HG02763 (cell line): ENCODE measurements around the gene DNPEP.

Experiments
- ATAC-seq: cut with Tn5 transposase; IDR thresholded peaks from one replicate; pipeline ENCODE4 v1.9.1; 2021; ENCODE audit warnings: mild to moderate bottlenecking, moderate library complexity; ENCODE audit not compliant: unreplicated experiment

The DNPEP gene

DNA sequence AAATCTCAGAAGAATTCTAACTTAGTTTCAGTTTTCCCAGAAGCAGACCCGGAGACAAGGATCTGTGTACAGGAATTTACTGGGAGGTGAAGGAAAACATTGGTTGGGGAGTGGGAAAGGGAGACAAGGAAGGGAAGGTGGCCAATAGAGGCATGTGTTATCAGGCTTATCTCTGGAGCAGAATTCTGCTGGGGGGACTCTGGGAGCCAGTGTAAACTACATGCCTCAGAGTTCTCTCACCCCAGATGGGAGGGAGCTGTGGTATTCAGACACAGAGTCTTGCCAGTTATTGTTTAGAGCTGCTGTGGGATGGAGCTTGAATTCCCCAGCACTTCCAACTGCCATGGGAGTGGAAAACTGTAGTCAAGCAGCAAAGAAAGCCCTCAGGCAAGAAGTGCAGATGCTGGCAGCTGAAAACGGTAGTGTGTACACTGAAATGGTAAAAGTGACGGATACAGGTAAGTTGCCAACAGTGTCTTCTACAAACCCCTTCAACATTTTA is 19.0 kb downstream of the DNPEP start:
- ATAC-seq = no peak

DNA sequence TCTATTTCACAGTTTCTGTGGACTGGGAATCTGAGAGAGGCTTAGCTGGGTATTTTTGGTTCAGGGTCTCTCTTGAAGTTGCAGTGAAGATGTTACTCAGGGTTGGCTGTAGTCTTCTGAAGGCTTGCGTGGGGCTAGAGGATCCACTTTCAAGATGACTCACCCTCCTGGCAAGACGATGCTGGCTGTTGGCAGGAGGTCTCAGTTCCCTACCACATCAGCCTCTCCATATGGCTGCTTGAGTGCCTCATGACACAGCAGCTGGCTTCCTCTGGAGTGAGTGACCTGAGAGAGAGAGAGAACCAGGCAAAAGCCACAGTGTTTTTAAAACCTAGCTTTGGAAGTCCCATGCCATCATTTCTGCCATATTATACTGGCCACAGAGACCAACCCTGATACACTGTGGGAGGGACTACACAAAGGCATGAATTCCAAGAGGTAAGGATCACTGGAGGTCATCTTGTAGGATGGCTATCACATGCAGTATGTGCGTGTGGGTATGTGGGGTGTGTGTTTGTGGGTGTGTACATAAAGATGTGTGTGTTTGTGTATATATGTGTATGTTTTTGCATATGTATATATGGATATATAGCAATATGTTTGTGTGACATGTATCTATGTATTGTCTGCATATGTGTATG is 25.1 kb downstream of the DNPEP start:
- no peak for ATAC-seq

DNA sequence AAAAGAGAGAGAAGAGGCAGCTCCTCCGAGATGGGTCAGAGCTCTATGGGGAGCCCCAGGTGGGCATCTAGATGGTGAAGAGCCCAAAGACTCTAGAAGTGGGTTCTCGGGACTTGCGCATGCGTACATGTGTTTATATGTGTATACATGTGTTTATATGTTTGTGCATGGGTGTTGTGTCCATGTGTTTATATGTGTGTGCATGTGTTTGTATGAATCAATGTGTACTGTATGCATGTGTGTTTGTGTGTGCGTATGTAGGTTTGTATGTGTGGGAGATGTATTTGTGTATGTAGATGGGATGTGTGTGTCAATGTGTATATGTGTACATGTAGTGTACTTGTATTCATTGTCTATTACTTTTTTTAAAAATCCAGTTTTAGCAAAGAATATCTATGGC is 25.6 kb downstream of the DNPEP start:
- no peak for ATAC-seq

DNA sequence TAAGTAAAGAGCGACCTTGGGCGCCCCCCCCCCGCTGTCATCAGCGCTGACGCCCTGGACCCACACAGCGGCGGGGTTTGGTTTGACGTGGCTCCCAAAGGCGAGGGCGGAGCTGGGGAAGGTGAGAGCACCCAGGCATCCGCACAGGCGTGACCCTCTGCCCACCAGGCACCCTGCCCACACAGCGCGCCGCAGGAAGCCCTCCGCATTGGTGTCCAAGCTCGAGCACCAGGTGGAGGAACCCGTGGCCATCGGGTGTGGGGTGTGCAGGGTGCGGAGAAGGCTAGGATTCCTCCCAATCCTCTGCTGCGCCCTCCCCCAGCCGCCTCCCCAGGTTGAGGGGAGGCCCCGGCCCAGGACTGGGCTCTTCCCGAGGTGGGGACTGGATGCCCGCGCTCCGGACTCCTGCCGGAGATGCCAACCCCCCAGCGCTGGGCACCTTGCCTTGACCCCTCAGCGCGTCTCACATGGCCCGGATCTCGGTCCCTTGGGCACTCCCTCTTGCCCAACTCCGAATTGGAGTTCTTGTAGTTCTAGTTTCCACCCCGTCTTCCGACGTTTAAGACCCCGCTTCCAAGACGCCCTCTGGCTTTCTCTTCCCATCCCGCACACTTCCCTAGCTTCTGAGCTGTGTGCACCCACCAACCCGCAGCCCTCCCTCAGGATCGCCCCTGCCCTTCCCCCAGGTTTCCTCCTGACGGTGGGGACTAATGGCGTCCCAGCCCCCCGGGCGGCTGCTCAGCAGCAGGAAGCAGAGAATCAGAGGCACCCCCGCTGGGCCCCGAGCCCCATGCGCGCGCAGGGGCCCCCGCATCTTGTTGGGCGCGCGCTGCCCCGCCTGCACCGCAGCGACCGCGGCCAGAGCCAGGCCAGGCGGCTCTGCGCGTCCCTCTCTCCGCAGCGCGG is 29.3 kb downstream of the DNPEP start:
- no peak for ATAC-seq

DNA sequence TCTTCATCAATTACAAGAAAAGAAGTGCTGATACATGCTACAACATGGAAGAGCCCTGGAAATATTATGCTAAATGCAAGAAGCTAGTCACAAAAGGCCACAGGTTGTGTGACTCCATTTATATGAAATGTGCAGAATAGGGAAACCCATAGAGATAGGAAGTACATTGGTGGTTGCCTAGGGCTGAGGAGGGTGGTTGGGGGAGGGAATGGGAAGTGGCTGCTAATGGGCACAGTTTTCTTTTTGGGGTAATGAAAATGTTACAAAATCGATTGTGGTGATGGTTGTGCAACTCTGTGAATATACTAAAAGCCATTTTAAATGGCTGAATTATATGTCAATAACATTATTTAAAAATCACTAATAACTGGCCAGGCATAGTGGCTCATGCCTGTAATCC is 30.9 kb downstream of the DNPEP start:
- no peak for ATAC-seq

DNA sequence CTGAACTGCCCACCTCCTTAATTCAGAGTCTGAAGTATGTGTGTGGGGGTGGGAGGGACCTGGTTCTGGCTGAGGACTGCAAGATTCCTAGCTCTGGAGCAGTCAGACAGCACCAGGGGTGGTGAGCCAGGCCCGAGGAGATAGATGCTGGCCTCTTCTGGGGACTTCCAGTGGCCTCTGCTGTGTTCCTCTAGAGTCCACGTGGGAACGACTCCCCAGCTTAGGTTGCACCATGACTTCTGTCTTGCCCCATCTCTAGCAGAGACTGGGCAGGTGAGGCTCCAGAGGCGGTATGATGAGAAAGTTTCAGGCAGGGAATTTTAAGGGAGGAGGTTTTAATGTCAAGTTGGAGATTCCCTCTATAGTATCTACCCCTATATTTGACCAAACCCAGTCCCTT is 33.1 kb downstream of the DNPEP start:
- ATAC-seq = no peak

DNA sequence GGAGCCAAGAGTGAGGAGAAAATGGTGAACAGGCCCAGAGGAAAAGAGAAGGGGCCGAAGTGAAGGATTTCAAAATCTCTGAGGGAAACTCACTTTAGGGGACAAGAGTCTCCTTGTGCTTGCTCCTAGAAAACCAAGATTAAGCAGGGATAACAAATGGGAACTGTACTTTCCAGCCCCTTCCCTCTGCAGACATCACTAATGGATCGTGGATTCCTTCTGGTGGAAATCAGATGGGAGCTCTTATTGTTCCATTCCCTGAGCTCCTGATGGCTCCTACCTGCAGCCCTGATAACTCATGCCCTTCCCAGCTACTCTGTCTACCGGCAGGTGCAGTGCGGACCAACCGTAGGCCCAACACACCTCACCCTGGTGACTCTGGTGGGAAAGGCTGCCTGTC is 34.6 kb downstream of the DNPEP start:
- ATAC-seq = no peak

DNA sequence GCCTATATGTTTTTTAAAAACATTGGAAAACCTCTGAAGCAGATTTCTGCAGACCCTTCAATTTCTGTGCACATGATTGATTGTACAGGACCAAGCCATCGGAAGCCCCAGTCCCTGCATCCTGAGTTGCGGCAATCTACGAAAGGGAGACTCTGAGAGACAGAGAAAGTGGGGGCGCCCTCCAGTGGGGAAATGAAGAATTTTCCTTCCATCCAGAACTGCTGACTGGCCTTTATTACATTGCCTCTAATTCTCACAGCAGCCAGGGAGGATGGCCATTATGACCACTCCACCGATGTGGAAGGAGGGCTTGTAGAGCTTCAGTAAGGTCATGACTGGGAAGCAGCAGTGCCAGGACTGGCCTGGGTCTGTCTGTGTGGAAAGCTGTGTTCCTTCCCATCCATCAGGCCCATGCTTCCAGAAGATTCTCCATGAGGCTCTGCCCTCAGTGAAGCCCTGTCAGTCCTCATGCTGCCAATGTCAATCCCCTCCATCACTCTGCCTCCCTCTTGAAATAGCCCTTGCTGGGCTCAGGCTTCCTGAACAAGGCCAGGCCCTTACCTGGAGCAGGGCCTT is 35.2 kb downstream of the DNPEP start:
- no peak for ATAC-seq

DNA sequence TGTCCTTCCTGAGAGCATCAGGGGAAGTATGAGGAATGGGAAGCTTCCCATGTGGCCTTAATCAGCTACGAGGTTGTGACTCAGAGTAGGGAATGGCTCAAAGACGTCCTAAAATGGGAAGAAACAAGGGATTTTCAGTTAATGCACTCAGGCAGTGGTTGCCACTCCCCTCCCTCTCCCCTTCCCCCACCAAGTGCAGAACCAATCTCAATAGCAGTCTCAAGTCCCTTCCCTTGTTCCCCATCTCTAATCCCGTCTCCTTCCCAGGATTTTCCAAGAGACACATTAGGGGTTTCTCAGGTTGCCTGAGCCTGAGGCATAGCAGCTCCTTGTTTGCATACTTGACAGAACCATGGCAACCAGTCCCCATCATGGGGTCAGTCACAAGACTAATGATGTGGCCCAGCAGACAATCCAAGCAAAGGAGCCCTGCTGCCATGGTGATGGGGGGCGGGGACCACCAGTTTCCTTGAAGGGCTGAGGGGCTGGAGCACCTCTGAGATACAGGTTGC is 36.9 kb downstream of the DNPEP start:
- no peak for ATAC-seq

DNA sequence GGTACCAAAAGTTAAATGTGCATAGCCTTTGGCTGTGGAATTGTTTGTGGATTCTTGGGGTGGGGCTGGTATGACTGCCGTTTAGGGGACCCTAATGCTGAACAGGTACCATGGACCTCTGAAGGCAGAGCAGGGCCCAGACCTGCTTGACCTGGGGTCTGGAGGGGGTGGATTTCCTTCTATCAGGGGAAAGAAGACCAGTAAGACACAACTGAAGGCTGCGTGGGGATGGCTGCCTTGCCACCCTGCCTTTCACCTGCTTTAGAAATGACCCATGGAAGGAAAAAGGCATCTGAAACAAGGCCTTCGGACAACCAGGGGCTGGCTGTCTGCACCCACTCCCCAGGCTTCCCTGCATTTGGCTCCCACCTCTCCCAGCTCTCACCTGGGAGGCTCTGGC is 37.5 kb downstream of the DNPEP start:
- no peak for ATAC-seq

DNA sequence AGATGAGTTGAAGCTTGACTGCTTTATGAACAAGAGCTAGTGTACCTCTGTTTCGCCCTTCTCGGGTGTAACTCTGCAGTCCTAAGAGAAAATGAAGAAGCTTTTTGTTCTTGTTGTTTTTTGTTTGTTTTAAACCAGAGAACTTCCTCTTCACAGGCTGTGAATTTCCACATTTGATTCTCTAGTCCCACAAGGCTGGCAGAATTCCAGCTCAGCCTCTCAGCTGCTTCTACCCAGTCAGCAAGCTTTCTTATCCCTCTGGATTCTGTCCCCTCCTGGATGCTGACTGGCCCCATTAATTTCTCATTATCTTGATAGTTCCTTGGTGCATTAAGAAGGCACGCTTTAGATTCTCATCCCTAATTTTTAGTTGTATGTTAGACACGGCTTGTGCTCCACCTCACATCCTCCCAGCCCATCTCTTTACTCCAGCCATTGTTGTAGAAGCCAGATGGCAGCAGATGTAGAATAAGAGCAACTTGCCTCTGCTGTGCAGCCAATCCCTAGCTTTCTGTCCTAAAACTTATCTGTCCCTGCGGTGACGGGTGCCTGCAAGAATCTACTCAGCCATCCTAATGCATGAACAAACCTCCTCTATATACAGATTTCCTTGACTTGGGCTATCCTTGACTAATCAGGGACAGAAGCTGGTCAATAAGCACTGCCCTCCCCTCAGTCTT is 42.8 kb downstream of the DNPEP start:
- no peak for ATAC-seq

DNA sequence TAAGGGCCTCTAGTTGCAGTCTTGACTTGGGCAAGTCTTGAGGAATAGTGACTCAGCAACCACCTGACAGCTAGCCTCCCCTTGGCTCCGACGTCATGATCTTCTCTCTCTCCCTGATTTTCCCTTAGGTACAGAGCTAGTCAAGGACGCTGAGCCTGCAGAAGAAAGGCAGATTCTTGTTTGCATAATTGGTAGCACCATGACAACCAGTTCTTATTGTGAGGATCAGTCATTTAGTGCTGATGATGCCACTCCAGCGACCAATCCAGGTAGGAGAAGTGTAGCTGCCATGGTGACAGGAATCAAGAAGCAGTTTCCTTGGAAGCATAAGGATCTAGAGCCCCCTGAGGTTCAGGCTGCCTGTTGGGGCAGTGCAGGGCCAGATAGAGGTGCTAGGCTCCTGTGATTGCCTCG is 52.3 kb downstream of the DNPEP start:
- no peak for ATAC-seq

DNA sequence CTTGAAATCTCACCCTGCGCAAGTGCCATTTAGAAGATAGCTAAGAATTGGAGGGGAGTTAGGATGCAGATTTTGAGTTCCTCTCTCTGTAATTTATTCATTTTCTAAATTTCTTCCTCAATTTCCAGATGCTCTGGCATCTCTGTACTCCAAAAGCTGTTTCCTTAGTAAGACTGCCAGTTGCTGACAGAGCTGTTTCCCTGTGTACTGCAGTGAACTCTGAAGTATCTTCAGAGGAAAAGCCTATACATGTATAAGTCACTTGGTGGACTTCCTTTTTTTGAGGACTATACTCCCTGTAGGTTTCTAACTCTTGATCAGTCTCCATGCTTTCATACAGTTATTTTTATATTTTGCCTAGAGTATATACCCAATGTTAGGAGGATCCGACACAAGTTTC is 53.6 kb downstream of the DNPEP start:
- no peak for ATAC-seq

DNA sequence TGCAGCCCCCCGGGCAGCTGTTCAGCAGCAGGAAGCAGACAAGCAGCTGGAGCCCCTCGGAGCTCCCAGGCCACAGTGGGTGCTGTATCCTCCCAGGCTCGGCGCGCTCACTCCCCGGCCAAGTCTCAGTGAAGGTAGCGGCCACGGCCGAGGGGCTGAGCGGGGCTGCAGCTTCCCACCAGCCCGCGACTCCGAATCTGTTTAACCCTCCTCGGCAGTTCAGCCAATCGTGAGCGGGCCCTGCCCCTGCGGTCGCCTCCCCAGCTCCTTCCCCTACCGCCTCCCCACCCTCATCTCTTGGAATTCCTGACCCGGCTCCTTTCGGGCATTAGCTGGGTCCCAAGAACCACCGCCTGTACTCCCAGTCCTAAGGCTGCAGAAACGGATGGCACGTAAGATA is 55.2 kb downstream of the DNPEP start, which contains the start of gene RESP18:
TSS of gene RESP18 (minus strand) at position 203 of the 400 bp plus-strand sequence.
- ATAC-seq = no peak

DNA sequence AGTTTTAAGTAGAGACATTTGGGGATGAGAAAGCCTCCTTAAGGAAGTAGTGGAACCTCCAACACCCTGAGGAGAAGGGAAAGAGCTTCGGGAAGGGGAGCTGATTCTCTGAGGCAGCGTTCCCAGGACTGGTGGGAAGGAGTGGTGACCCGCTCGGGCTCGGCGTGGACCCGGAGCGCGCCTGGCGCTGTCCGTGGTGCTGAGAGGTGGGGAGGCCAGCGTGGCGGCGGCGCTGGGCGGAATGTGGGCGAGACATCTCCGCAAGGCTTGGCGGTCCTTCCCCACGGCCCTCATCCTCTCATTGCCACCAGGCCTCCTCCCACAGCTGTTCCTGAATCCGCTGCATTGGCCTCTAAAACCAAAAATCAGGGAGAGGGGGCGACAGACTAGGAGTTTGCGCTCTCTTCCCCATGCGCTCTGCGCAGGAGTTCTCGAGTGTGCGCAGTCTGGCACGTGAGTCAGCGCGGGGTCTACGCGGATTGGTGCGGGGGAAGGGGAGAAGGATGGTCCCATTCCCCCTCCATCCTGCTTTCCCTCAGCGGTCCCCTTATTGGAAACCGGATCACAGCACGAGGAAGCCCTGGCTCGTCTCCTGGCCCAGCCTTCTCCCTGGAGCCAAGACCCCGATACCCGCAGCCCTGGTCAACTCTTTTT is 56.0 kb downstream of the DNPEP start:
- no peak for ATAC-seq

DNA sequence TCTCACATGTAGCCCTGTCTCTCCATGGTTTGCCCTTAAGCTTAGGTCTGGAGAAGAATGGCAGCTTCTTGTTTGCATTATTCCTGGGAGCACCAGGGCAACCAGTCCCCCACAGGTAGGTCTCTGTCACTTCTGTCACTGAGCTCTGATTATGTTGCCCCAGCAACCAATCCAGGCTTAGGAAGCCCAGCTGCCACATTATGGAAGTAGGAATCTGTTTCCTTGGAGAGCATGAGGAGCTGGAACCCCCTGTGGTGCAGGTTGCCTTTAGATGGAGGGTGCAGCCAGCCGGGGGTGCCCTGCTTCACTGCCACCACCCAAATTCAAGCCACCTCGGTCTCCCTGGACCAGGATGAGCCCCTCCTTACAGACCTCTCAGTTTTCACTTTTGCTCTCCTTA is 60.0 kb downstream of the DNPEP start:
- no peak for ATAC-seq

DNA sequence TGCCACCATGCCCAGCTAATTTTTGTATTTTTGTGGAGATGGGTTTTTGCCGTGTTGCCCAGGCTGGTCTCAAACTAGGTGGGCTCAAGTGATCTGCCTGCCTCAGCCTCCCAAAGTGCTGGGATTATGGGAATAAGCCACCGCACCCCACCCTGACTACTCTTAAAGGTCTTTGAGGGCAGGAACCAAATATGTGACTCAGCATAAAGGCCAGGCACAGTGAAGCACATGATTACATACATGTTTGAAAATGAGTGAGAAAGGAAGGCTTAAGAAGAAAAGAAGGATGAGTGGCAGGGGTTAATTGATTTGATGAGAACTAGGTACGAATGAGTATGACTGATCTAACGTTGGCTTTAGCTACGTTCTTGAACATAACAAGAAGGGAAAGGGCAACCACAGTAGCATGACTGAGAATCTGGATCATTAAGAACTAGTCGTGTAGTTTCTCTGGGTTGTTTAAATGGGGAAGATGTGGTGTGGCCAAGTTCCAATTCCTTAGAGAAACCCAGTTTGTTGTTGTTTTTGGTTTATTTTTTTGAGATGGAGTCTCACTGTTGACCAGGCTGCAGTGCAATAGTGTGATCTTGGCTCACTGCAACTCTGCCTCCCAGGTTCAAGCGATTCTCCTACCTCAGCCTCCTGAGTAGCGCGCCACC is 61.9 kb downstream of the DNPEP start:
- ATAC-seq = no peak

DNA sequence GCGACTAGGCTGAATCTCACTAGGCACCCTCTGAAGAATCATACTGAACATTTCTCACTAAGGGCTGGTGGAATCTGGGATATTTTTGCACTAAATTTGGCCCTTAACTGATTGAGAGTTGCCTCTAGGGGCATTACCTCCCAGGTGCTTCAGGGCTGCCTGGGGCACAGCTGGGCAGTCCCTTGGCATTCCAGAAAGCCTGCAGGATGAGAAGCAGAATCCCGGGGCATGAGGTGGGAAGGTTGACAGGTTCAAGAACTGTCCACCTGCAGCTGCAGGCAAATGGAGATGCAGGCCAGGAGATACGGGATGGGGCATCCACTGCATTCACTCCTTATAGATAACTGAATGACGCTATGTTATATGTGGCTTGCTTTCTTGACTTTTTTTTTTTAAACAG is 62.6 kb downstream of the DNPEP start:
- ATAC-seq = no peak

DNA sequence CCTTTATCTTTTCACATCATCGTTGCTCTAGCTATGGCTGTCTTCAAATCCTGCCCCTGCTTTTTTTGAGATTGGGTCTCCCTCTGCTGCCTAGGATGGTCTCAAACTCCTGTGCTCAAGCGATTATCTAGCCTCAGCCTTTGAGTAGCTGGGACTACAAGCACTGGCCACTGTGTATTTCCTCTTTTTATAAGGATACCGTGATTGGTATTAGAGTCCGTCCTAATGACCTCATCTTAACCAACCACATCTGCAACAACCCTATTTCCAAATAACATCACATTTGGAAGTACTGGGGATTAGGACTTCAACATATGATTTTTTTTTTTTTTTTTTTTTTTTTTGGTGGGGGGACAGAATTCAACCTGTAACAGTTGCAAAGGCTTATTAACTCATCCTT is 64.3 kb downstream of the DNPEP start:
- ATAC-seq = no peak
